K562 (cell line): ENCODE measurements around the gene PIERCE2. TPM values are rescaled to one million over a fixed set of nuclear protein-coding genes. Genes with fewer than 3 reads are reported as not detected.
A peak's percentile ranks its signal among the peaks of the same experiment; 100 is the strongest.

Experiments used
- CBX5 ChIP-seq: IDR thresholded peaks from 2 replicates; pipeline ENCODE4 v1.6.1; 2014; ENCODE audit warnings: low read depth, borderline replicate concordance
- FOSL1 ChIP-seq: fragments of 200-800 bp; sonication (Bioruptor generic); conservative IDR thresholded peaks from 2 replicates; pipeline ENCODE4 v1.6.1; 2016; ENCODE audit warnings: missing genetic modification characterization, missing compliant biosample characterization
- ID3 ChIP-seq, 2 experiments: fragments of 250-450 bp in 1 of 2; fragments of 450-650 bp in 1 of 2; sonication (Bioruptor Pico) in 1 of 2; IDR thresholded peaks; 2 replicates each; pipeline versions ENCODE4 v1.6.1 to v1.8.0; 2016 to 2021; ENCODE audit warnings: mild to moderate bottlenecking in 2 of 2, moderate library complexity in 2 of 2, missing compliant biosample characterization in 1 of 2, missing genetic modification characterization in 1 of 2
- KAT7 ChIP-seq: sonication (generic); formaldehyde crosslinking; IDR thresholded peaks from 2 replicates; pipeline ENCODE4 v1.8.0; 2022; ENCODE audit warnings: missing genetic modification reagents, mild to moderate bottlenecking, borderline replicate concordance
- KLF10 ChIP-seq: fragments of 250-450 bp; sonication (Bioruptor Pico); IDR thresholded peaks from 2 replicates; pipeline ENCODE4 v1.6.1; 2021; ENCODE audit warnings: matching md5 sums
- MAFG ChIP-seq: fragments of 450-650 bp; conservative IDR thresholded peaks from 2 replicates; pipeline ENCODE4 v1.6.1; 2016; ENCODE audit warnings: missing genetic modification characterization, missing compliant biosample characterization
- MCM2 ChIP-seq: fragments of 450-650 bp; IDR thresholded peaks from 2 replicates; pipeline ENCODE4 v1.6.1; 2017; ENCODE audit warnings: low read depth, mild to moderate bottlenecking
- NEUROD1 ChIP-seq: fragments of 150-350 bp; IDR thresholded peaks from 2 replicates; pipeline ENCODE4 v1.6.1; 2014; ENCODE audit warnings: borderline replicate concordance, low read length, low read depth; ENCODE audit not compliant: partially characterized antibody
- NFE2 ChIP-seq: IDR thresholded peaks from 2 replicates; pipeline ENCODE4 v1.6.1; 2014; ENCODE audit warnings: antibody characterized with exemption, low read depth
- NFE2L1 ChIP-seq: fragments of 450-650 bp; IDR thresholded peaks from 2 replicates; pipeline ENCODE4 v1.6.1; 2016; ENCODE audit warnings: missing genetic modification characterization, low read depth, mild to moderate bottlenecking, missing compliant biosample characterization, moderate library complexity, borderline replicate concordance
- POLR2B ChIP-seq: fragments of 450-650 bp; IDR thresholded peaks from 2 replicates; pipeline ENCODE4 v1.6.1; 2018; ENCODE audit warnings: low read depth; ENCODE audit not compliant: partially characterized antibody
- PRPF4 ChIP-seq: fragments of 200-400 bp; formaldehyde crosslinking; IDR thresholded peaks from one replicate; pipeline ENCODE4 v1.6.1; 2017; ENCODE audit warnings: low read length, low read depth, mild to moderate bottlenecking; ENCODE audit not compliant: insufficient read depth, poor library complexity, severe bottlenecking
- RBM17 ChIP-seq: fragments of 200-400 bp; formaldehyde crosslinking; IDR thresholded peaks from 2 replicates; pipeline ENCODE4 v1.6.1; 2017; ENCODE audit warnings: low read depth, mild to moderate bottlenecking, low read length, borderline replicate concordance
- RFX5 ChIP-seq: IDR thresholded peaks from 2 replicates; pipeline ENCODE4 v1.6.1; 2011; ENCODE audit warnings: low read depth, mild to moderate bottlenecking, improper control_type of control experiment, low read length
- SIN3A ChIP-seq, 2 experiments: fragments of 150-350 bp in 1 of 2; IDR thresholded peaks; 2 replicates each; pipeline ENCODE4 v1.6.1; 2011 to 2016; ENCODE audit warnings: borderline replicate concordance in 2 of 2, low read depth in 2 of 2, low read length in 2 of 2, mild to moderate bottlenecking in 2 of 2, moderate library complexity in 2 of 2; ENCODE audit not compliant: control insufficient read depth in 1 of 2
- SIN3B ChIP-seq: fragments of 450-650 bp; IDR thresholded peaks from 2 replicates; pipeline ENCODE4 v1.6.1; 2017; ENCODE audit warnings: low read depth, mild to moderate bottlenecking, moderate library complexity
- SMARCA4 ChIP-seq: fragments of 450-650 bp; IDR thresholded peaks from 2 replicates; pipeline ENCODE4 v1.6.1; 2016
- SP2 ChIP-seq: IDR thresholded peaks from 2 replicates; pipeline ENCODE4 v1.6.1; 2011; ENCODE audit warnings: mild to moderate bottlenecking, low read depth, low read length, moderate library complexity; ENCODE audit not compliant: poor library complexity, severe bottlenecking; ENCODE audit errors: extremely low read depth
- TFAP4 ChIP-seq: sonication (generic); formaldehyde crosslinking; IDR thresholded peaks from 2 replicates; pipeline ENCODE4 v1.8.0; 2022; ENCODE audit warnings: missing genetic modification reagents, mild to moderate bottlenecking, moderate library complexity, borderline replicate concordance
- ZNF584 ChIP-seq: fragments of 200-800 bp; sonication (Bioruptor generic); IDR thresholded peaks from 2 replicates; pipeline ENCODE4 v1.6.1; 2016; ENCODE audit warnings: low read depth, mild to moderate bottlenecking, missing genetic modification characterization, missing compliant biosample characterization
- polyA plus RNA-seq, 8 experiments: library from polyadenylated mRNA; depleted of rRNA in 4 of 8; stranded (reverse) in 5 of 8; unstranded in 3 of 8; fragments of >200 nt; fragmentation: Nextera tagmentation in 2 of 8; fragmentation: Illumina TruSeq in 1 of 8; extraction: Ambion mirVana in 2 of 8; extraction: Trizol in 1 of 8; gene quantifications; 2 replicates each; pipeline versions ENCODE4 v1.2.1 to v1.2.3, GENCODE V29; 2011 to 2014; ENCODE audit warnings: inconsistent platforms in 1 of 8, missing spikeins in 1 of 8
- total RNA-seq, 7 experiments: library from RNA; depleted of rRNA in 6 of 7; stranded (reverse); fragments of >200 nt in 6 of 7; fragmentation: Illumina TruSeq in 2 of 7; extraction: Trizol in 2 of 7; gene quantifications; 2 replicates each; pipeline versions ENCODE4 v1.2.1 to v1.2.3, GENCODE V29; 2011 to 2021; ENCODE audit warnings: low replicate concordance in 1 of 7
- TF ChIP-seq, protein P1 (sequence below), 3 experiments: fragments of 200-800 bp in 1 of 3; sonication (Bioruptor generic) in 1 of 3; sonication (generic) in 1 of 3; formaldehyde crosslinking in 1 of 3; IDR thresholded peaks; 2 replicates each; pipeline versions ENCODE4 v1.6.1 to v1.8.0; 2016 to 2022; ENCODE audit warnings: mild to moderate bottlenecking in 2 of 3, missing compliant biosample characterization in 2 of 3, missing genetic modification characterization in 2 of 3, missing genetic modification reagents in 1 of 3

Gene PIERCE2
- total and polyA plus RNA-seq, 9 of the 15 experiments (the other 6 are each of a cell fraction or from before 2014, with no cell fraction given): 2.9 to 4.8 (median 4.0) TPM

DNA sequence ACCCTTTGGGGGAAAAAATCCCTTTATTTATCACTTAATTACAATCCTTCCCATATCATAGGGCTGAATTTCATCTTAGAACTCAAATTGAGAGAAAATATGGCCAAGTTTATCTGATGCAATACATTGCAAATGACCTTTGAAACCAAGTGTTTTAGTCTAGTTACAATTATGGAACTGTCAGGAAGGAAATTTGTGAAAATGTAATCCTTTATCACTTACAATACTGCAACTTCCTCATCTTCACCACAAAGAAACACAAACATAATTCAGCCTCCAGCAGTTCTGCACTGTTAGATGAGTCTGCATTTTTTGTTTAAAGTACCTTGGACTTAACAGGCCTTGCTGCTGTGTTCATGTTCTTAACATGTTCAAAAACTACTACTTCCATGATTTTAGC, 4.8 kb upstream of the PIERCE2 start (continued):
- TF ChIP-seq, protein P1, sequence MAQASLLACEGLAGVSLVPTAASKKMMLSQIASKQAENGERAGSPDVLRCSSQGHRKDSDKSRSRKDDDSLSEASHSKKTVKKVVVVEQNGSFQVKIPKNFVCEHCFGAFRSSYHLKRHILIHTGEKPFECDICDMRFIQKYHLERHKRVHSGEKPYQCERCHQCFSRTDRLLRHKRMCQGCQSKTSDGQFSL (CRISPR knock-in tag; IDR thresholded peaks at IDR 0.05): no peak
- TF ChIP-seq, protein P1 (tag; IDR thresholded peaks at IDR 0.05): no peak
- TF ChIP-seq NFE2: peak; percentile 98
- no peak for TF ChIP-seq ID3 (CRISPR knock-in tag; IDR thresholded peaks at IDR 0.05)
- TF ChIP-seq ID3 (tag; IDR thresholded peaks at IDR 0.05): peak; percentile 88; the same call in 1 of the 2 replicates
- TF ChIP-seq SIN3A (IDR thresholded peaks at IDR 0.05; ENCODE audit: borderline replicate concordance in 2 of 2, control insufficient read depth in 1 of 2, low read depth in 2 of 2, low read length in 2 of 2): no peak
- TF ChIP-seq RBM17: no peak
- peak; percentile 93 for TF ChIP-seq SMARCA4
- no peak for TF ChIP-seq KLF10 (CRISPR knock-in tag)
- no peak for TF ChIP-seq PRPF4
- TF ChIP-seq FOSL1 (tag): peak; percentile 24; the same call in 1 of the 2 replicates
- TF ChIP-seq TFAP4 (CRISPR knock-in tag): no peak
- peak; percentile 48; the same call in 1 of the 2 replicates for TF ChIP-seq NFE2L1 (tag)
- TF ChIP-seq SP2: no peak
- no peak for TF ChIP-seq SIN3B
- TF ChIP-seq POLR2B: no peak
- no peak for TF ChIP-seq NEUROD1
- no peak for TF ChIP-seq CBX5
- no peak for TF ChIP-seq RFX5
- no peak for TF ChIP-seq KAT7
- TF ChIP-seq MAFG: peak; percentile 96
- no peak for TF ChIP-seq MCM2
- peak; percentile 27; the same call in 1 of the 2 replicates for TF ChIP-seq ZNF584
